ENCODE data around the gene NCKAP5.
A peak's percentile ranks its signal among the peaks of the same experiment; 100 is the strongest.

The NCKAP5 gene

GRCh38 chr2:133568172-133568571 lies at the start of gene NCKAP5:
Gene NCKAP5, minus strand, starts transcription at chr2:133568463. Its CDS starts 50,937 bp downstream, at chr2:133517526.
- peak; percentile 34 for DNase-seq

GRCh38 chr2:133609664-133610063 lies 41.4 kb upstream of the NCKAP5 start:
- DNase-seq = no peak

- DNase-seq = no peak
Observed at GRCh38 chr2:133608291-133608690, 40.0 kb upstream of the NCKAP5 start.

GRCh38 chr2:133607679-133608078 lies 39.4 kb upstream of the NCKAP5 start:
- no peak for DNase-seq

GRCh38 chr2:133606616-133607015 lies 38.4 kb upstream of the NCKAP5 start:
- DNase-seq = no peak

GRCh38 chr2:133605766-133606137 lies 37.5 kb upstream of the NCKAP5 start:
- no peak for DNase-seq

- DNase-seq = no peak
Observed at GRCh38 chr2:133605011-133605765, 36.9 kb upstream of the NCKAP5 start.

GRCh38 chr2:133603109-133603508 lies 34.8 kb upstream of the NCKAP5 start:
- DNase-seq = no peak

- DNase-seq = no peak
Observed at GRCh38 chr2:133602538-133602937, 34.3 kb upstream of the NCKAP5 start.

GRCh38 chr2:133600266-133600928 lies 32.1 kb upstream of the NCKAP5 start:
- DNase-seq = no peak

GRCh38 chr2:133599811-133600210 lies 31.5 kb upstream of the NCKAP5 start:
- DNase-seq = no peak

- DNase-seq = no peak
Observed at GRCh38 chr2:133599211-133599803, 31.0 kb upstream of the NCKAP5 start.

GRCh38 chr2:133598769-133599168 lies 30.5 kb upstream of the NCKAP5 start:
- no peak for DNase-seq

GRCh38 chr2:133596701-133597393 lies 28.6 kb upstream of the NCKAP5 start:
- DNase-seq = no peak

- peak; percentile 86 for DNase-seq
Observed at GRCh38 chr2:133591164-133591563, 22.9 kb upstream of the NCKAP5 start.

- DNase-seq = no peak
Observed at GRCh38 chr2:133589456-133589855, 21.2 kb upstream of the NCKAP5 start.

GRCh38 chr2:133588144-133588543 lies 19.9 kb upstream of the NCKAP5 start:
- DNase-seq = no peak

- no peak for DNase-seq
Observed at GRCh38 chr2:133586978-133587377, 18.7 kb upstream of the NCKAP5 start.

GRCh38 chr2:133581010-133581760 lies 12.9 kb upstream of the NCKAP5 start:
- no peak for DNase-seq

GRCh38 chr2:133579274-133579673 lies 11.0 kb upstream of the NCKAP5 start:
- DNase-seq = no peak

GRCh38 chr2:133576714-133577113 lies 8.5 kb upstream of the NCKAP5 start:
- DNase-seq = no peak

GRCh38 chr2:133574620-133575019 lies 6.4 kb upstream of the NCKAP5 start:
- DNase-seq = no peak

GRCh38 chr2:133574186-133574585 lies 5.9 kb upstream of the NCKAP5 start:
- no peak for DNase-seq

All from NCI-H345 (cell line).